ENCODE results near the gene SPECC1. TPM values are rescaled to one million over a fixed set of nuclear protein-coding genes. Genes with fewer than 3 reads are reported as not detected.
"Not testable (repeated sequence)": the region's sequence is repeated elsewhere in the genome, so short reads cannot be mapped to it uniquely, and the experiment has no call there.

Gene SPECC1
- total RNA-seq, 2 experiments from 2014 or later, result 13.7 to 17.4 TPM

DNA sequence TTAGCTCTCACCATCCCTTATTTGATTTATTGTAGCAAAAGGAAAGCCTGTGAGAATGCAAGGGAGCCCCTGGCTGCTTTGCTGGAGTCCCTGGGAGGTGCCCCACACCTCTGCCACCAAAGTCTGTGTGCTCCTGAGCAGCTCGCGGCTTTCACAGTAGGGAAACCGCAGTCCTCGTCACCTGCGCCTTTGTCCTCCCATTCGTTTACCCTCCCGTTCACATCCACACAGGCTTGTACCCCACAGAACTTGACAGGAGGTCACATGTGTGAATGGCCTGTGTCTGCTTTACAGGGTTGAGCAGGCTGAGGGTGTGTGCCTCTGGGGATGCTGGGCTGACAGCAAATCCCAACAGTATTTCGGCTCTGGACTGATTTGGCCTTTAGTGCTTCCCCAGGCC lies 305.7 kb downstream of the SPECC1 start:
- CTCF ChIA-PET, result interaction anchor here (0.7 kb wide), 1 partner anchor 68 kb away, joined by 7 read pairs; no protein-coding TSS in a partner anchor
- no peaks in the 10 kb centered on the region for H3K9me3 Mint-ChIP-seq
- no peaks in the 10 kb centered on the region for H3K27me3 Mint-ChIP-seq (ENCODE audit: low read depth)
- H3K4me1 Mint-ChIP-seq (ENCODE audit: low read depth), result no peaks in the 10 kb centered on the region
- H3K36me3 Mint-ChIP-seq (ENCODE audit: low read depth), result no peaks in the 10 kb centered on the region
- DNase-seq, result no peak
- no peak overlapping the region for H3K4me3 Mint-ChIP-seq
- H3K27ac Mint-ChIP-seq, result no peak overlapping the region
- intact Hi-C loops (cut with micrococcal nuclease), result no loop called here

DNA sequence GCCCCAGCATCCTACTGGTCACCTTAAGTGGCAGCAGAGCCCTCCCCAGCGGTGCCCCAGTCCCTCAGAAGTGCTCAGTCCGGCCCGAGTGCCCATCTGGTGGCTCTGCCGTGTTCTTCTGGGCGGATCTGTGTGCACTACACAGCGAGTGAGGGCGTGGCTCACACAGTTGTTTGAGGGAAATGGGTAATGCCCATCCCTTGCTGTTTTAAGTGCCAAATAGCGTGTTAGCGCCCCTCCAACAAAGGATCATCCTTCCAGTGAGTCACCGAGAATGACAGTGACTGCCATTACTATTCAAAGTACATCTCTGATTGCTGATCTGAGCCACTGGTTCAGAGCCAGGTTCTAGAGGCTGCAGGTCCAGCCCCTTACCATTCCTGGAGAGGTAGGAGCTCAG lies 306.2 kb downstream of the SPECC1 start:
- H3K36me3 Mint-ChIP-seq (ENCODE audit: low read depth), result no peaks in the 10 kb centered on the region
- CTCF ChIA-PET, result interaction anchor here (3.6 kb wide), 1 partner anchor 88 kb away, joined by 33 read pairs; no protein-coding TSS in a partner anchor
- no peaks in the 10 kb centered on the region for H3K4me1 Mint-ChIP-seq (ENCODE audit: low read depth)
- no peak overlapping the region for H3K27ac Mint-ChIP-seq
- H3K27me3 Mint-ChIP-seq (ENCODE audit: low read depth), result no peaks in the 10 kb centered on the region
- no peak for DNase-seq
- no peak overlapping the region for H3K4me3 Mint-ChIP-seq
- intact Hi-C loops (cut with micrococcal nuclease), result no loop called here
- no peaks in the 10 kb centered on the region for H3K9me3 Mint-ChIP-seq

DNA sequence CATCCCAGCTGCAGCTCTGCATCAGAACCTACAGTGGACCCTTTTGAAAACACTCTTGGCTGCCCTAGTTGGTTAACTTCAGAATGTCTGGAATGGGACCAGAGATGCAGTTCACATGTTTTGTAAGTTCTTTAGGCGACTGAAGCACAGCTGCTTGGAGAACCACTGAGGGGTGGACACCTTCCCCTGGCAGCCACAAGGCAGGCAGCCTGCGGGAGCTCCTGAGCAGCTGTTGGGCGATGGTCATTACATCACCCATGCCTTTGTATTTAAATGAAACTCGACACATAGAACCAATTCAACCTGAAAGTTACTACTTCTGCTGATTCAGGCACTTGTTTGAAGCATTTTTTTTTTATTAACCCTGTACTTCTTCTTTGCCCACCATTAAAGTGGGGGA lies 306.7 kb downstream of the SPECC1 start:
- intact Hi-C loops (cut with micrococcal nuclease), result no loop called here
- no peaks in the 10 kb centered on the region for H3K27me3 Mint-ChIP-seq (ENCODE audit: low read depth)
- H3K4me3 Mint-ChIP-seq, result no peak overlapping the region
- no peaks in the 10 kb centered on the region for H3K36me3 Mint-ChIP-seq (ENCODE audit: low read depth)
- H3K9me3 Mint-ChIP-seq, result no peaks in the 10 kb centered on the region
- CTCF ChIA-PET, result interaction anchor here (3.6 kb wide), 1 partner anchor 89 kb away, joined by 33 read pairs; no protein-coding TSS in a partner anchor
- no peak for DNase-seq
- peaks cover under 1% of the 10 kb centered on the region for H3K4me1 Mint-ChIP-seq (ENCODE audit: low read depth)
- no peak overlapping the region for H3K27ac Mint-ChIP-seq

DNA sequence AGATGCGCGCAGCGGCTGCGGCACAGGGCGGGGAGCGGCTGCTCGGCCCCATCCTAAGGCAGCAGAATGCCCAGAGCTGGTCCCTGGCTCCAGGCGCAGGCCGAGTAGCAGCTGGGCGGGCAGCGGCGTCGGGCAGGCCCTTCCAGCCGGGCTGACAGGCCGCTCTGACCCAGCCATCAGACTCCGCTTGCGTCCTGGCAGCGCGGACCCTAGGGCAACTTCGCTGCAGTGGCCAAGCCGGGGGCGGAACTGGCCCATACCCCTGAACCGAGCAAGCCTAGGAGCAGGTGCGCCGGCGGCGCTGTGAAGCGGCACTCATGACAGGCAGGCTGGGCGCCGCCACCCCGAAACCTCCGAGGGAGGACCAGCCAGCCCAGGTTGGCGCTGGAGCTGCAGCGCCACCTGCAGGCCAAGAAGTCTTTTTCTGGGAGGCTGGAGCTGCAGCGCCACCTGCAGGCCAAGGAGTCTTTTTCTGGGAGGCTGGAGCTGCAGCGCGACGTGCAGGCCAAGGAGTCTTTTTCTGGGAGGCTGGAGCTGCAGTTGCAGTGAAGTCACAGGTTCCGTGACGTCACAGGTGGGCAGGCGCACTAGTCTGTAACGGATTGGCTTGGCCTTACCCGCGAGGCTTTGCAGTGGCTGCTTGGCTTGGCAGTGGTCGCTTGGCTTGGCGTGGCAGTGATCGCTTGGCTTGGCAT lies 311.5 kb downstream of the SPECC1 start:
- H3K4me3 Mint-ChIP-seq, result peak overlapping the region; percentile 47
- not testable (repeated sequence) for H3K9me3 Mint-ChIP-seq; H3K4me1 Mint-ChIP-seq (ENCODE audit: low read depth); H3K27ac Mint-ChIP-seq; H3K27me3 Mint-ChIP-seq (ENCODE audit: low read depth); H3K36me3 Mint-ChIP-seq (ENCODE audit: low read depth)
- intact Hi-C loops (cut with micrococcal nuclease), result loop anchor here (1.0 kb wide), 3 partner anchors 94 to 328 kb away; no protein-coding TSS in a partner anchor
- DNase-seq, result peak; percentile 84
- CTCF ChIA-PET, result interaction anchor here (0.6 to 2.6 kb wide), 10 partner anchors 16 to 438 kb away, joined by 3 to 37 read pairs (median 6); no protein-coding TSS in a partner anchor

DNA sequence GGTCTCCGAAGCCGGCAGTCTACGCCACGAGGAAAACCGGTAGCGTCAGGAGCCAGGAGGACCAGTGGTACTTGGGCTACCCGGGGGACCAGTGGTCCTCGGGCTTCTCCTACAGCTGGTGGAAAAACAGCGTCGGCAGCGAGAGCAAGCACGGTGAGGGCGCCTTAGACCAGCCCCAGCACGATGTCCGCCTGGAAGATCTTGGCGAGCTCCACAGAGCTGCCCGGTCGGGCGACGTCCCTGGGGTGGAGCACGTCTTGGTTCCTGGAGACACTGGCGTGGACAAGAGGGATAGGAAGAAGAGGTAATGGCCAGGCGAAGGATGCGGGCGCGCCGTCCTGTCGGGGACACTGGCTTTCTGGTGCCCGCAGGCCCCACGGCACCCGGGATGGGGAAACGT lies 312.2 kb downstream of the SPECC1 start:
- H3K36me3 Mint-ChIP-seq (ENCODE audit: low read depth); H3K4me1 Mint-ChIP-seq (ENCODE audit: low read depth); H3K27me3 Mint-ChIP-seq (ENCODE audit: low read depth); H3K4me3 Mint-ChIP-seq; DNase-seq; H3K27ac Mint-ChIP-seq; H3K9me3 Mint-ChIP-seq: not testable (repeated sequence)
- CTCF ChIA-PET, result interaction anchor here (0.6 to 2.6 kb wide), 10 partner anchors 17 to 437 kb away, joined by 3 to 37 read pairs (median 6); no protein-coding TSS in a partner anchor
- intact Hi-C loops (cut with micrococcal nuclease), result loop anchor here (1.0 kb wide), 1 partner anchor 200 kb away; no protein-coding TSS in a partner anchor

GRCh38 chr17:20327739-20328138 lies 318.6 kb downstream of the SPECC1 start:
- H3K27ac Mint-ChIP-seq; H3K4me3 Mint-ChIP-seq; intact Hi-C loops (cut with micrococcal nuclease); H3K27me3 Mint-ChIP-seq (ENCODE audit: low read depth); H3K4me1 Mint-ChIP-seq (ENCODE audit: low read depth); H3K9me3 Mint-ChIP-seq; H3K36me3 Mint-ChIP-seq (ENCODE audit: low read depth); CTCF ChIA-PET; DNase-seq: not testable (repeated sequence)

GRCh38 chr17:20351405-20351804 lies 342.2 kb downstream of the SPECC1 start:
- H3K27me3 Mint-ChIP-seq (ENCODE audit: low read depth); H3K36me3 Mint-ChIP-seq (ENCODE audit: low read depth); H3K4me1 Mint-ChIP-seq (ENCODE audit: low read depth); DNase-seq; intact Hi-C loops (cut with micrococcal nuclease); H3K4me3 Mint-ChIP-seq; H3K27ac Mint-ChIP-seq; H3K9me3 Mint-ChIP-seq; CTCF ChIA-PET: not testable (repeated sequence)

DNA sequence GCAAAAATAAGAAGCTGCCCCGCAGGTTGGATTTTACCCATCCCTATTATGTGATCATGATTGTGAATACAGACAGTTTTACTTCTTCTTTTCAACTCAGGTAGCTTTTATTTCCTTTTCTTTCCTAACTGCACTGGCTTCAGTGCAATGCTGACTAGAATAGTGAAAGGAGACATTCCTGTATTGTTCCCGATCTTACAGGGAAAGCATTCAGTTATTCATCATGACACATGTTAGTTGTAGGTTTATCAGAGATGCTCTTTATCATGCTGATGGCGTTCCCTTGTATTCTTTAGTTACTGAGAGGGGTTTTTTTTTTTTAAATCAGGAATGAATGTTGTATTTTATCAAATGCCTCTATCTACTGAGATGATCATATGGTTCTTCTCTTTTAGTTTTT lies 343.4 kb downstream of the SPECC1 start:
- intact Hi-C loops (cut with micrococcal nuclease); H3K36me3 Mint-ChIP-seq (ENCODE audit: low read depth): not testable (repeated sequence)

GRCh38 chr17:20363846-20364245 lies 354.7 kb downstream of the SPECC1 start:
- CTCF ChIA-PET; DNase-seq; H3K4me1 Mint-ChIP-seq (ENCODE audit: low read depth); H3K27me3 Mint-ChIP-seq (ENCODE audit: low read depth); H3K4me3 Mint-ChIP-seq; H3K9me3 Mint-ChIP-seq; H3K36me3 Mint-ChIP-seq (ENCODE audit: low read depth); H3K27ac Mint-ChIP-seq; intact Hi-C loops (cut with micrococcal nuclease): not testable (repeated sequence)

More for the DNA sequence above, 343.4 kb downstream of the SPECC1 start:
- H3K9me3 Mint-ChIP-seq; H3K27ac Mint-ChIP-seq; H3K4me1 Mint-ChIP-seq (ENCODE audit: low read depth); CTCF ChIA-PET; H3K4me3 Mint-ChIP-seq; H3K27me3 Mint-ChIP-seq (ENCODE audit: low read depth); DNase-seq: not testable (repeated sequence)

Other genes starting within 250 kb of the SPECC1 start
- 10 to 100 TPM; 10.2 to 10.3 TPM for gene ULK2, start 141.4 kb upstream of the SPECC1 start, total RNA-seq
- 10 to 100 TPM; 30.3 to 30.4 TPM for gene AKAP10, start 31.5 kb upstream of the SPECC1 start, total RNA-seq

Data from activated naive CD4-positive, alpha-beta T cell treated with anti-CD3 and anti-CD28 coated beads for 36 hours (primary cell).